GM18907 (cell line): Measurements from ENCODE around the gene CPS1.

Experiments
- ATAC-seq: cut with Tn5 transposase; IDR thresholded peaks from one replicate; pipeline ENCODE4 v1.9.1; 2021; ENCODE audit warnings: mild to moderate bottlenecking, moderate library complexity; ENCODE audit not compliant: unreplicated experiment

Gene CPS1

GRCh38 chr2:210546424-210547208 lies 9.8 kb upstream of the CPS1 start:
- ATAC-seq = no peak

- ATAC-seq = no peak
Measured at GRCh38 chr2:210548031-210548430, 8.4 kb upstream of the CPS1 start.

GRCh38 chr2:210548878-210549384 lies 7.5 kb upstream of the CPS1 start:
- no peak for ATAC-seq

- ATAC-seq = no peak
Measured at GRCh38 chr2:210551001-210551400, 5.4 kb upstream of the CPS1 start.

- ATAC-seq = no peak
Measured at GRCh38 chr2:210553373-210553772, 3.0 kb upstream of the CPS1 start.

GRCh38 chr2:210555555-210555954 lies 844 bp upstream of the CPS1 start:
- no peak for ATAC-seq

DNA sequence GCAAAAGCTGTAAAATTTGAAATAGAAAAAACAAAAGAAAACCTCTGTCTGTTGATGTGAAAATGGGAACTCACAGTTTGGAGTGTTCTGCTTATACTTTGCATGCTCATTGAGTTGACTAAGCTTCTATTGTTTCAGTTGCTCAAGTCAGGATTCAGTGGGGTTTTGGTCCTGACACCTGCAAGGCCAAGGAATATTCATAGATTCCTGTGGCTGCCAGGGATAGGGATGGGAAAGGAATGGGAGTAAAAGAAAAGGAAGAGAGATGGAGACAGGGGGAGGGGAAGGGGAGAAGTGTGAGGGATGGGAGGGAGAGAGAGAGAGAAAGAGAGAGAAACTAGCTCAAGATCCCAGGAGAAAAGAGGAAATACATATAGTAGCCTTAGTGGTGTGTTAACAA lies 1.3 kb downstream of the CPS1 start:
- ATAC-seq = no peak

- no peak for ATAC-seq
Measured at GRCh38 chr2:210558708-210559107, 2.3 kb downstream of the CPS1 start.

DNA sequence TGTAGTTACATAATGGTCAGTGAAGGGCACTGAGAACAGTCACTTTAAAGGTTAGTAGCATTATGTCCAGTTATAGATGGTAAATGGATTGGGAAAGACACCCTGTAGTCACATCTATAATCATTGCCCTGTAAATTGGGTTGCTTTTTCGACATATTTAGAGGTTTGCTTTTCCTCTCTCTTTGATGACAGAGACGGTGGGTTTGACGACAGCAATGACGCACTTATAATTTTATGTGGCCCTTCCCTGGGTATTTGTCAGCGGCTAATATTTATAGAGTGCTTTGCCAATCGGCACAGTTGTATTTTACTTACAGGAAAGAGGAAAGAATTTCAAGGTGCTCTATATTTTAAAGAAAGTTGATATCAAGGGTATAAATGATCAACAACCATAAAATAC lies 2.8 kb downstream of the CPS1 start:
- no peak for ATAC-seq

DNA sequence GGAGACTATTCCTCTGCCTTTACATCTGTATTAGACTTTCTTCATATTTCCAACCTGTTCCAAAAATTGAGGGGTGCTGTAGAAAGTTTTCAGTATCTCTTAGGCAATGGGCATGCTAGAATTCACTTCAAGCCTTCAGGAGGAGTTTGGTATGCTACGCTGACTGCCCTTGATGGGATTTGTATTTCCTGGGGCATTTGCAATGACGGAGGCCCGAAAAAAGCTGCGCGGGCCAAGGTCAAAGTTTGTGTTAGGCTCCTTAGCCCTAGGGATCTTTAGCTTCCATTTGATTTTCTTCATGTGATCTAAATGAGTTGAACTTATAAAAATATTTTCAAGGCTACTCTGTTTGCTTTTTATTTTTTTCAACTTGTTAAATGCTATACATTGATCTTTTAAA lies 5.1 kb downstream of the CPS1 start:
- no peak for ATAC-seq

DNA sequence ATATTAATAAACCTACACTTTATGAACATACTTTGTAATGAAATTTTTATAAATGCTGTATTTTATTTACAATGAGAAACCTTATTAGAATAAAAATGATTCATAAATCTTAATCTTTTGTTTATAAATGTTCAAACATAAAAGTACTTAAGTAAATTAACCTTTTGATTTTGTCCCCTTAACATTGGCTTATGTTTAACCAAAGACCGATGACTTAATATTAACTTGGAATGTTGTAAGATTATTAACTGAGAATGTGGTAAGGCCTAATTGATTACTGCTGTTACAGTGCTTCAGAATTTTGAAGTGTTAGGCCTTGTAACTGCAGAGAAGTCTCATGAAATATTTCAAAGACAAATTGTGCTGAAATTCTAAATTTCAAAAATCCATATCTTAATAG lies 5.7 kb downstream of the CPS1 start:
- ATAC-seq = no peak

DNA sequence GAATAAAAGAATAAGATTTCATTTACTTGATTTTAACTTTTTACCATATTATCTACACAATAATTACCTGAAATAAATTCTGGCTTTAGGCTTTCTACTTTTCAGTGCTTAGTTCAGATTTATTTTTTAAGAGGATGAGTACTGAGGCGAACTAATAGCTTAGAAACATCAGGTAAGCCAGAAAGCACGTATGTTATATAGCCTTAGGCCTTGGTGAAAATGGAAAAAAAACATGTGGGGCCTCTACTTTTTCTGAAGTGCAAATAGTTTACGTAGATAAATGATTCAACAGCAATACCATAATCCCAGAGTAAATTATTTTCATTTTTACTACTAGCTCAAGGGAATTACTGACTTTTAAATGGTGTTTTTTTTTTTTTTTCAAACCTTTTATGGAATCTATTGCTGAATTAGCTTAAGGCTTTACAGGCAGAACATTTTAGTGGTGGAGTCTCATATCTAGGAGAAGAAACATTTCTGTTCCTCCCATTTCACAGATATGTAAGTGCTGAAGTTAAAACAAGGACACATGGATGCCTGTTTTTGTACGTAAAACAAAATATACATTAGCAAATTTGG lies 6.2 kb downstream of the CPS1 start:
- no peak for ATAC-seq

- ATAC-seq = no peak
Measured at GRCh38 chr2:210567279-210567678, 10.9 kb downstream of the CPS1 start.

DNA sequence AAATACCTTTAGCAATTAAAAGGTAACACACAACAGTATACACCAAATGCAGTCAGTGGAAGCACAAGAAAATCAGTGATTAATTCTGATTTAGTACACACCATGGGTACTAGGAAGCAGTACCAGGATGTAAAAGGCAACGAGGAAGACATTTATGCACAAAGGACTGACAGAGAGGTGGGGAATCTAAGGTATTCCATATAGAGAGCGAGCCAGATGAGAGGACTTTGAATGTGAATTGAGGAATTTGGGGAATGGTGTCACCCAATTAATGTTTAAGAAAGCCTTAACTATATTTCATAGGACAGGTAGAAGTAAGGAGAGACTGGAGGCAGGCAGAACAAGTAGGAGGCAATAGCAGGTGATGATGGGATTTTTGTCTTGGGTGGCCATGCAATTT lies 11.7 kb downstream of the CPS1 start:
- no peak for ATAC-seq

DNA sequence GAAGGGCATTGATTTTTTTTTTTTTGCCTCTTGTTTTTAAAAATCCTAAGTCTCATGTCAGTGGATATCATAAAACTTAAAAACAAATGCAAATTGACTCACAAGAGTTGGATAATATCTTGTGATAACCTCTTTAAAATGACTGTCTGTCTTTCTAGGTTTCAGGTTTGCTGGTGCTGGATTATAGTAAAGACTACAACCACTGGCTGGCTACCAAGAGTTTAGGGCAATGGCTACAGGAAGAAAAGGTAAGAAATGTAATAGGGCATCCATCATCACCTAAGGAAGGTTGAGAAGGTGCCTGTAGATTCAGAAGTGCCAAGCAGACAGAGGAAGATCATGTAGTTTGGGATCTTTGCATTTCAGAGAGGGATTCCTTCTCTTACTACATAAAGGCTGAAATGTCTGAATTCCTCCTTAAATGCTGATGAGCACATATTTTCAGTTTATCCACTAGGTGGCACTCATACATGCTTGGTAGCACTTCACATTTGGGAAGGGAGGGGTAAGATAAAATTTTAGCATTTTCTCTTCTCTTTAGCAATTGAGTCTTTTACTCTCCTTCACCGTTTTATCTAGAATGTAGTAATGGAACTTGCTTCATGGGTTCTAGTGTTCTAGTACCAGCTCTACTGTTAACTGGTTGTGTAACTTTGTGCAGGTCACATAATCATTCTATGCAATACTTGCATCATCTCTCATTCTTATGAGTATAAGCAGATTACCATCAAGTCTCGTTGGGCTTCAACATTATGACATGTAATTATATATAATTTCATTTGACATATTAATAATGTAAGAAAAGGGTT lies 21.1 kb downstream of the CPS1 start:
- ATAC-seq = peak; percentile 96

DNA sequence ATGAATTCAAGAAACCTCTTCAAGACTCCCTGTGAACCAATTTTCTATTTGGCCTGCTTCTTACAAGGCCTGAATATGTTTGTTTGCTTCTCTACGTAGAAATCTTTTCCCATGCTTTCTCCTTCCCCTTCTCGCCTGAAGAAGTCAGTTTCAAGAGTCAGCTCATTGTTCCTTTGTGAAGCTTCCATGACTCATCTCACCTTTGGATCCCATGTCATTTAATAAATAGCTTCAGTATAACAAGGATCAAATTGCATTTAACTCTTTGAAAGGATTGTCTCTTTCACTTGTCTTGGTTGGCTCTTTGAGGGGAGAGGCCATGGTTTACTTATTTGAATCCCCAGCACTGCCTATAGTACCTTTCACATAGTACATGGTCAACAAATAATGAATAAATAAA lies 28.4 kb downstream of the CPS1 start:
- ATAC-seq = no peak

DNA sequence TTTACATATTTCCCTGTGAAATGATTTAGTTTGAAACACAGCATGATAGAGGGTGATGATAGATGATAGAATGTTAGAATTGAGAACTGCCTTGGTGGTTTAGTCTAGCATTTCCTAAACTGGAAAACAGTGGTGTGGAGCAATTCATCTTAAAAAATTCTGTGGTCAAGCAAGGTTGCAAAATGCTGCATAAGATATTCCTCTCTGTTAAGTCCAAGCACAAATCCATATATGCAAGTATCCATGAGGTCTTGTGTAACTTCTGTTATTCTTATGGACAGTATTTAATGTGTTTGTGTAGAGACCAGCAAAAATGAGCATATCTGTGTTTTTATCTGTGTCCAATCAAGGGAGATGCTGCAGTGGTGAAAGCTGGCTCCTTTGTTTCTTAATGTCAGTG lies 30.0 kb downstream of the CPS1 start:
- ATAC-seq = no peak

DNA sequence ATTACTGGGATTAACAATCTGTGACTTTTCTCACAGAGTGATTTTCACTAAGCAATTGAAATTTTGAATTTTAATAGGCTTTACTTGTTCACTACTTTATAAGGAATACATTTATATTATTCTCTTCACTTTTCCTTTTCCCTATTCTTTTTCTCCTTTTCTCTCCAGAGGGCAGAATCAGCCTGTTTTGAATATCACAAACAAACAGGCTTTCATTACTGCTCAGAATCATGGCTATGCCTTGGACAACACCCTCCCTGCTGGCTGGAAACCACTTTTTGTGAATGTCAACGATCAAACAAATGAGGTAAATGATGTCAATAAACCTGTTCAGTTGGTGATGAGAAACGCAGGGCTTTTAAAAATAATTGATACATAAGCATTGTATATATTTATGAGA lies 35.3 kb downstream of the CPS1 start:
- ATAC-seq = no peak

DNA sequence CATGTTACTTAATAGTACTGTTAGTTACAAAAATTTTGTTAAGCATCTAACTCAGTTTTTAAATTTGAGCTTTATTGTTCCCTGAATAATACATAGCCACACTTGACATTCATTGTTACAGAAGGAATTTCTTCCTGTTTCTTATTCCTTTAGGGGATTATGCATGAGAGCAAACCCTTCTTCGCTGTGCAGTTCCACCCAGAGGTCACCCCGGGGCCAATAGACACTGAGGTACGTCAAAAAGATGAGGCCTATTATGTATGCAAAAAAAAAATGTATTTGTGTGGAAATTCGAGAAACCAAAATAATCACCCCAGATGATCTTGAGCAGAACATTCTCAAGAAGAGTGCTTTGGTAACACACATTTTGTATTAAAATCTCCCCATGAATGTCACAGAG lies 36.3 kb downstream of the CPS1 start:
- ATAC-seq = no peak

GRCh38 chr2:210593166-210593565 lies 36.8 kb downstream of the CPS1 start:
- no peak for ATAC-seq

- no peak for ATAC-seq
Measured at GRCh38 chr2:210598219-210598618, 41.8 kb downstream of the CPS1 start.

- ATAC-seq = no peak
Measured at GRCh38 chr2:210599476-210599875, 43.1 kb downstream of the CPS1 start.
